Liver (tissue), 9 donors: ENCODE measurements around the gene KRT9. TPM values are rescaled to one million over a fixed set of nuclear protein-coding genes. Genes with fewer than 3 reads are reported as not detected.

ENCODE experiments used
- DNase-seq: peaks from one replicate; pipeline ENCODE4 v3.0.0-alpha.2; 2017; ENCODE audit warnings: low spot score
- H3K27ac ChIP-seq, 2 donors: one replicate each; pipeline ENCODE4 v1.7.0; 2013; ENCODE audit warnings: inconsistent platforms in 2 of 2, low read length in 2 of 2, control low read depth in 1 of 2, low read depth in 1 of 2, mild to moderate bottlenecking in 1 of 2
- H3K27me3 ChIP-seq, 4 donors: one replicate each; pipeline versions ENCODE4 v1.6.1 to v1.7.0; 2013; ENCODE audit warnings: low read length in 3 of 4, inconsistent platforms in 1 of 4, mild to moderate bottlenecking in 1 of 4, moderate library complexity in 1 of 4; ENCODE audit not compliant: control insufficient read depth in 4 of 4, insufficient read depth in 4 of 4
- H3K36me3 ChIP-seq, 4 donors: one replicate each; pipeline versions ENCODE4 v1.6.1 to v1.7.0; 2013; ENCODE audit warnings: low read length in 3 of 4, mild to moderate bottlenecking in 3 of 4, low read depth in 1 of 4, moderate library complexity in 1 of 4; ENCODE audit not compliant: control insufficient read depth in 4 of 4, insufficient read depth in 3 of 4
- H3K4me1 ChIP-seq, 4 donors: one replicate each; pipeline versions ENCODE4 v1.6.1 to v1.7.0; 2013; ENCODE audit warnings: low read length in 3 of 4, mild to moderate bottlenecking in 3 of 4, moderate library complexity in 1 of 4; ENCODE audit not compliant: control insufficient read depth in 4 of 4, insufficient read depth in 4 of 4
- H3K4me3 ChIP-seq, 3 donors: one replicate each; pipeline versions ENCODE4 v1.6.1 to v1.7.0; 2013; ENCODE audit warnings: low read length in 3 of 3, control low read depth in 1 of 3, low read depth in 1 of 3, mild to moderate bottlenecking in 1 of 3
- H3K9ac ChIP-seq, 2 donors: one replicate each; pipeline ENCODE4 v1.7.0; 2013; ENCODE audit warnings: low read length in 2 of 2, mild to moderate bottlenecking in 2 of 2, moderate library complexity in 2 of 2, control low read depth in 1 of 2, low read depth in 1 of 2
- H3K9me3 ChIP-seq, 4 donors: one replicate each; pipeline versions ENCODE4 v1.6.1 to v1.7.0; 2013; ENCODE audit warnings: low read length in 3 of 4; ENCODE audit not compliant: control insufficient read depth in 4 of 4
- ATF3 ChIP-seq: IDR thresholded peaks from 2 replicates; pipeline ENCODE4 v1.6.1; 2016; ENCODE audit warnings: antibody characterized with exemption
- CTCF ChIP-seq: fragments of 150-350 bp; IDR thresholded peaks from 2 replicates; pipeline ENCODE4 v1.5.1; 2017; ENCODE audit warnings: improper control_type of control experiment, low read depth, low read length; ENCODE audit not compliant: missing input control
- EGR1 ChIP-seq, 2 donors: IDR thresholded peaks; 2 replicates each; pipeline ENCODE4 v1.6.1; 2016 to 2018; ENCODE audit warnings: antibody characterized with exemption in 2 of 2, low read depth in 2 of 2
- FOXA1 ChIP-seq: IDR thresholded peaks from 2 replicates; pipeline ENCODE4 v1.6.1; 2016; ENCODE audit warnings: antibody characterized with exemption
- FOXA2 ChIP-seq: IDR thresholded peaks from 2 replicates; pipeline ENCODE4 v1.6.1; 2016; ENCODE audit warnings: antibody characterized with exemption
- GABPA ChIP-seq, 2 donors: IDR thresholded peaks in 1 of 2; conservative IDR thresholded peaks in 1 of 2; 2 replicates each; pipeline ENCODE4 v1.6.1; 2016; ENCODE audit warnings: antibody characterized with exemption in 2 of 2, mild to moderate bottlenecking in 1 of 2, moderate library complexity in 1 of 2
- HNF4A ChIP-seq, 2 donors: conservative IDR thresholded peaks; 2 replicates each; pipeline ENCODE4 v1.6.1; 2016; ENCODE audit warnings: antibody characterized with exemption in 2 of 2, mild to moderate bottlenecking in 2 of 2
- HNF4G ChIP-seq: IDR thresholded peaks from 2 replicates; pipeline ENCODE4 v1.6.1; 2016; ENCODE audit warnings: antibody characterized with exemption
- JUND ChIP-seq, 2 donors: IDR thresholded peaks; 2 replicates each; pipeline ENCODE4 v1.6.1; 2016; ENCODE audit warnings: antibody characterized with exemption in 2 of 2
- MAX ChIP-seq: IDR thresholded peaks from 2 replicates; pipeline ENCODE4 v1.6.1; 2016; ENCODE audit warnings: antibody characterized with exemption
- NR2F2 ChIP-seq: IDR thresholded peaks from 2 replicates; pipeline ENCODE4 v1.6.1; 2016; ENCODE audit warnings: antibody characterized with exemption
- RAD21 ChIP-seq, 2 donors: IDR thresholded peaks; 2 replicates each; pipeline ENCODE4 v1.6.1; 2016; ENCODE audit warnings: antibody characterized with exemption in 2 of 2, mild to moderate bottlenecking in 2 of 2
- REST ChIP-seq: IDR thresholded peaks from 2 replicates; pipeline ENCODE4 v1.6.1; 2016; ENCODE audit warnings: antibody characterized with exemption, mild to moderate bottlenecking
- RXRA ChIP-seq, 2 donors: IDR thresholded peaks; 2 replicates each; pipeline ENCODE4 v1.6.1; 2017 to 2018; ENCODE audit warnings: antibody characterized with exemption in 2 of 2, mild to moderate bottlenecking in 1 of 2
- SP1 ChIP-seq: IDR thresholded peaks from 2 replicates; pipeline ENCODE4 v1.6.1; 2018; ENCODE audit warnings: antibody characterized with exemption, mild to moderate bottlenecking
- TAF1 ChIP-seq: conservative IDR thresholded peaks from 2 replicates; pipeline ENCODE4 v1.6.1; 2016; ENCODE audit warnings: antibody characterized with exemption, mild to moderate bottlenecking
- YY1 ChIP-seq: IDR thresholded peaks from 2 replicates; pipeline ENCODE4 v1.6.1; 2016; ENCODE audit warnings: antibody characterized with exemption, mild to moderate bottlenecking
- ZBTB33 ChIP-seq: IDR thresholded peaks from 2 replicates; pipeline ENCODE4 v1.6.1; 2016; ENCODE audit warnings: antibody characterized with exemption
- WGBS: extraction: QIAGEN DNeasy Blood & Tissue Kit; methylation state at CpG from one replicate; pipeline ENCODE4 v1.1.7; 2013; 5-methylcytosine and 5-hydroxymethylcytosine counted together
- polyA plus RNA-seq, 2 donors: library from polyadenylated mRNA; stranded (reverse) in 1 of 2; unstranded in 1 of 2; fragments of 200-250 nt in 1 of 2; fragments of >200 nt in 1 of 2; fragmentation: Nextera tagmentation in 1 of 2; extraction: Ambion mirVana in 1 of 2; gene quantifications; one replicate each; pipeline versions ENCODE4 v1.2.1 to v1.2.3, GENCODE V29; 2013 to 2015
- total RNA-seq, 2 donors: library from RNA; depleted of rRNA; stranded (reverse); fragments of >200 nt; gene quantifications; one replicate each; pipeline ENCODE4 v1.2.3, GENCODE V29; 2014
- donor health status: healthy.
- donor health status: healthy.
- donor health status: healthy.
- donor health status: healthy.
- donor health status: healthy.

Gene KRT9
- total and polyA plus RNA-seq, 4 donors, result not detected

- no peak for TF ChIP-seq CTCF
- TF ChIP-seq EGR1 (IDR thresholded peaks at IDR 0.05; ENCODE audit: low read depth in 2 of 2), result no peak
- TF ChIP-seq HNF4G, result no peak
Observed at GRCh38 chr17:41522301-41523224, 49.3 kb downstream of the KRT9 start (continued).

GRCh38 chr17:41521574-41522261 lies 50.1 kb downstream of the KRT9 start:
- WGBS, result 71% methylated on average over 6 of the region's 6 CpGs
- no peak for DNase-seq

More at GRCh38 chr17:41521574-41522261, 50.1 kb downstream of the KRT9 start:
- no peaks in the 10 kb centered on the region for H3K36me3 ChIP-seq
- H3K27me3 ChIP-seq, result no peaks in the 10 kb centered on the region
- H3K4me1 ChIP-seq, result no peaks in the 10 kb centered on the region
- no peak overlapping the region for H3K9ac ChIP-seq
- no peak overlapping the region for H3K27ac ChIP-seq
- no peak overlapping the region for H3K4me3 ChIP-seq
- no peak for TF ChIP-seq TAF1
- TF ChIP-seq HNF4A (conservative IDR thresholded peaks at IDR 0.05), result no peak
- no peak for TF ChIP-seq EGR1 (IDR thresholded peaks at IDR 0.05; ENCODE audit: low read depth in 2 of 2)
- TF ChIP-seq CTCF, result no peak
- no peak for TF ChIP-seq RAD21 (IDR thresholded peaks at IDR 0.05)
- no peak for TF ChIP-seq FOXA2
- no peak for TF ChIP-seq HNF4G
- TF ChIP-seq FOXA1, result no peak
- no peak for TF ChIP-seq MAX
- no peak for TF ChIP-seq GABPA (IDR thresholded peaks at IDR 0.05 in 1 of 2, conservative IDR thresholded peaks at IDR 0.05 in 1 of 2)
- TF ChIP-seq YY1, result no peak
- no peak for TF ChIP-seq ATF3
- TF ChIP-seq NR2F2, result no peak
- TF ChIP-seq SP1, result no peak
- TF ChIP-seq ZBTB33, result no peak
- no peak for TF ChIP-seq RXRA (IDR thresholded peaks at IDR 0.05)
- no peak for TF ChIP-seq JUND (IDR thresholded peaks at IDR 0.05)
- TF ChIP-seq REST, result no peak
- no peaks in the 10 kb centered on the region for H3K9me3 ChIP-seq
